CD4-positive, alpha-beta T cell (primary cell): Measurements from ENCODE around the gene ASIC3. TPM values are rescaled to one million over a fixed set of nuclear protein-coding genes. Genes with fewer than 3 reads are reported as not detected.
A peak's percentile ranks its signal among the peaks of the same experiment; 100 is the strongest.

Experiments
- ATAC-seq: fragments of 200-7000 bp; cut with Tn5 transposase; one replicate; pipeline ENCODE4 v1.10.0; 2022; ENCODE audit warnings: mild to moderate bottlenecking; ENCODE audit not compliant: poor library complexity
- CTCF ChIA-PET: fragments of 350-600 bp; sonication (Branson Sonifier 250); formaldehyde crosslinking; loops from one replicate; lab custom pipeline; 2021; ENCODE audit warnings: antibody characterized with exemption, inconsistent platforms; lab: Charles Lee
- POLR2A ChIA-PET: fragments of 350-600 bp; sonication (Branson Sonifier 250); formaldehyde crosslinking; loops from one replicate; lab custom pipeline; 2021; ENCODE audit warnings: antibody characterized with exemption, inconsistent platforms; lab: Charles Lee
- DNase-seq, 14 experiments: peaks; one replicate each; pipeline ENCODE4 v3.0.0-alpha.2; 2013 to 2020; ENCODE audit warnings: mixed read lengths in 2 of 14
- H3K27ac ChIP-seq, 2 donors: one replicate each; pipeline versions ENCODE4 v1.5.1 to v1.7.0; 2013; ENCODE audit warnings: low read length in 2 of 2, low read depth in 1 of 2, mild to moderate bottlenecking in 1 of 2
- H3K27me3 ChIP-seq, 2 experiments: 1 replicate in 1 of 2; 2 replicates in 1 of 2; pipeline versions ENCODE4 v1.6.1 to v1.7.0; 2013; ENCODE audit warnings: low read length in 2 of 2, control low read depth in 1 of 2, mild to moderate bottlenecking in 1 of 2, moderate library complexity in 1 of 2; ENCODE audit not compliant: insufficient read depth in 2 of 2, control insufficient read depth in 1 of 2
- H3K36me3 ChIP-seq: one replicate; pipeline ENCODE4 v1.6.1; 2013; ENCODE audit warnings: low read length, control low read depth; ENCODE audit not compliant: insufficient read depth
- H3K4me1 ChIP-seq: one replicate; pipeline ENCODE4 v1.6.1; 2013; ENCODE audit warnings: low read length, control low read depth; ENCODE audit not compliant: insufficient read depth
- H3K4me3 ChIP-seq: one replicate; pipeline ENCODE4 v1.5.1; 2013; ENCODE audit warnings: mild to moderate bottlenecking, low read length, moderate library complexity
- H3K9me3 ChIP-seq, 2 experiments: 1 replicate in 1 of 2; 2 replicates in 1 of 2; pipeline versions ENCODE4 v1.6.1 to v1.7.0; 2013; ENCODE audit warnings: low read length in 2 of 2, mild to moderate bottlenecking in 2 of 2, control low read depth in 1 of 2, moderate library complexity in 1 of 2; ENCODE audit not compliant: control insufficient read depth in 1 of 2, insufficient read depth in 1 of 2
- H3K27ac Mint-ChIP-seq: one replicate; pipeline ENCODE4 v1.8.0; 2020; ENCODE audit warnings: mixed read lengths
- H3K27me3 Mint-ChIP-seq: one replicate; pipeline ENCODE4 v1.8.0; 2021; ENCODE audit warnings: mixed read lengths
- H3K36me3 Mint-ChIP-seq: one replicate; pipeline ENCODE4 v1.8.0; 2021; ENCODE audit warnings: low read depth, mixed read lengths
- H3K4me1 Mint-ChIP-seq: one replicate; pipeline ENCODE4 v1.8.0; 2021; ENCODE audit warnings: low read depth, mixed read lengths
- H3K4me3 Mint-ChIP-seq: one replicate; pipeline ENCODE4 v1.8.0; 2020; ENCODE audit warnings: mild to moderate bottlenecking, mixed read lengths
- H3K9me3 Mint-ChIP-seq: one replicate; pipeline ENCODE4 v1.8.0; 2020; ENCODE audit warnings: mixed read lengths
- CTCF ChIP-seq: fragments of 200-600 bp; IDR thresholded peaks from one replicate; pipeline ENCODE4 v1.8.0; 2022; ENCODE audit warnings: antibody characterized with exemption, mild to moderate bottlenecking
- intact Hi-C, 2 experiments: fragments of 100-400 bp; cut with DNase I in 1 of 2; cut with micrococcal nuclease in 1 of 2; formaldehyde crosslinking; loops; one replicate each; pipeline versions ENCODE4 v1.15.1 to v1.9.0; 2023 to 2025; cut with DNase I, micrococcal nuclease
- total RNA-seq, 174 experiments: library from RNA in 2 of 174; stranded (reverse) in 2 of 174; gene quantifications; one replicate each; pipeline ENCODE4 v1.2.3 and lab custom pipeline; 2021 to 2026

ASIC3 gene
- total RNA-seq, 2 experiments from 2014 or later: 13.8 to 15.2 TPM

GRCh38 chr7:151088856-151089699 lies 40.7 kb downstream of the ASIC3 start:
- H3K27ac ChIP-seq: peak overlapping the region in 1 of 2 donors; percentile 9
- H3K27ac Mint-ChIP-seq: peak overlapping the region; percentile 86
- CTCF ChIA-PET: interaction anchor here (1.2 kb wide), 1 partner anchor 35 kb away, joined by 3 read pairs; no protein-coding TSS in a partner anchor
- intact Hi-C loops: loop anchor here in 1 of 2 experiments (2.0 to 10.0 kb wide), 3 partner anchors 22 to 1254 kb away; partner anchors contain the start of genes KCNH2 and ZNF862
- TF ChIP-seq CTCF: no peak
- peak overlapping the region; percentile 88 for H3K4me3 Mint-ChIP-seq
- H3K27me3 Mint-ChIP-seq: peaks cover 8% of the 10 kb centered on the region
- peaks cover 56% of the 10 kb centered on the region for H3K4me1 ChIP-seq
- no peaks in the 10 kb centered on the region for H3K27me3 ChIP-seq
- no peaks in the 10 kb centered on the region for H3K36me3 ChIP-seq
- POLR2A ChIA-PET: interaction anchor here (1.0 to 1.5 kb wide), 2 partner anchors 8 to 61 kb away, joined by 3 to 4 read pairs; partner anchors contain the start of genes ABCB8 and FASTK
- ATAC-seq (no peak), DNase-seq (peak in 2 of 14 experiments; percentile 77 to 82)
- H3K4me3 ChIP-seq: no peak overlapping the region
- H3K4me1 Mint-ChIP-seq: peaks cover 40% of the 10 kb centered on the region
- no peaks in the 10 kb centered on the region for H3K9me3 Mint-ChIP-seq
- peaks cover 15% of the 10 kb centered on the region for H3K36me3 Mint-ChIP-seq
- H3K9me3 ChIP-seq: peaks cover 0 to 3% of the 10 kb centered on the region in 2 experiments

GRCh38 chr7:151089893-151090730 lies 41.8 kb downstream of the ASIC3 start:
- Mint-ChIP-seq H3K36me3 (peaks cover 15% of the 10 kb centered on the region), H3K9me3 (no peaks in the 10 kb centered on the region), H3K4me1 (peaks cover 32% of the 10 kb centered on the region), H3K27ac (no peak overlapping the region), H3K4me3 (no peak overlapping the region), H3K27me3 (peaks cover 7% of the 10 kb centered on the region)
- Histone ChIP-seq H3K27ac (no peak overlapping the region), H3K36me3 (no peaks in the 10 kb centered on the region), H3K4me3 (no peak overlapping the region), H3K9me3 (peaks cover 0 to 3% of the 10 kb centered on the region in 2 experiments), H3K27me3 (no peaks in the 10 kb centered on the region), H3K4me1 (peaks cover 55% of the 10 kb centered on the region)
- CTCF ChIA-PET: interaction anchor here (1.2 to 1.6 kb wide), 2 partner anchors 22 to 75 kb away, joined by 3 to 4 read pairs; no protein-coding TSS in a partner anchor
- no peak for DNase-seq
- TF ChIP-seq CTCF: no peak
- intact Hi-C loops: loop anchor here in 1 of 2 experiments (2.0 to 10.0 kb wide), 3 partner anchors 21 to 1255 kb away; partner anchors contain the start of genes KCNH2 and ZNF862
- no peak for ATAC-seq
- POLR2A ChIA-PET: interaction anchor here (0.6 to 1.5 kb wide), 3 partner anchors 9 to 197 kb away, joined by 3 to 4 read pairs (median 3); partner anchors contain the start of genes ABCB8 and FASTK

- ChIA-PET CTCF (interaction anchor here (1.2 to 1.6 kb wide), 2 partner anchors 21 to 76 kb away, joined by 3 to 4 read pairs; no protein-coding TSS in a partner anchor), POLR2A (no interaction called here)
- H3K9me3 ChIP-seq: peaks cover 0 to 3% of the 10 kb centered on the region in 2 experiments
- TF ChIP-seq CTCF: no peak
- H3K27me3 Mint-ChIP-seq: peaks cover 4% of the 10 kb centered on the region
- H3K27me3 ChIP-seq: no peaks in the 10 kb centered on the region
- peaks cover 11% of the 10 kb centered on the region for H3K36me3 Mint-ChIP-seq
- intact Hi-C loops: no loop called here
- peaks cover 23% of the 10 kb centered on the region for H3K4me1 Mint-ChIP-seq
- no peaks in the 10 kb centered on the region for H3K9me3 Mint-ChIP-seq
- no peak for DNase-seq
- no peak for ATAC-seq
- peaks cover 53% of the 10 kb centered on the region for H3K4me1 ChIP-seq
- H3K4me3 ChIP-seq: no peak overlapping the region
- H3K4me3 Mint-ChIP-seq: no peak overlapping the region
- H3K36me3 ChIP-seq: no peaks in the 10 kb centered on the region
- H3K27ac ChIP-seq: no peak overlapping the region
- H3K27ac Mint-ChIP-seq: no peak overlapping the region
Measured at GRCh38 chr7:151091003-151091402, 42.7 kb downstream of the ASIC3 start.
